ENCODE results near the gene CCDC107. TPM values are rescaled to one million over a fixed set of nuclear protein-coding genes. Genes with fewer than 3 reads are reported as not detected.

CCDC107 gene
- total and polyA plus RNA-seq, 2 of the 13 experiments (the other 11 are each of a cell fraction or from before 2014, with no cell fraction given) = 7.1 to 15.2 TPM

GRCh38 chr9:35646533-35647265 lies 11.4 kb upstream of the CCDC107 start (continued):
- TF ChIP-seq ZNF318 (CRISPR knock-in tag; IDR thresholded peaks at IDR 0.05) (no peak), TAF1 (CRISPR knock-in tag; IDR thresholded peaks at IDR 0.05) (peak; percentile 53), ARNT2 (CRISPR knock-in tag; IDR thresholded peaks at IDR 0.05; ENCODE audit: low read depth) (0 out of 2 replicates have a peak, but pooled peaks have one; percentile 33), ZNF691 (CRISPR knock-in tag; IDR thresholded peaks at IDR 0.05; ENCODE audit: borderline replicate concordance, low read depth) (peak; percentile 59; the same call in 1 of the 2 replicates), NCOA2 (CRISPR knock-in tag; IDR thresholded peaks at IDR 0.05) (no peak), MXI1 (IDR thresholded peaks at IDR 0.05; ENCODE audit: borderline replicate concordance, low read depth, low read length) (peak; percentile 67; the same call in 1 of the 3 replicates), ZFP36L2 (CRISPR knock-in tag; IDR thresholded peaks at IDR 0.05) (no peak), U2AF1 (optimal IDR thresholded peaks at IDR 0.05; ENCODE audit: low read depth, low read length) (no peak), ZFX (CRISPR knock-in tag; IDR thresholded peaks at IDR 0.05; ENCODE audit: low read depth) (peak; percentile 86), ZSCAN31 (CRISPR knock-in tag; IDR thresholded peaks at IDR 0.05; ENCODE audit: low read depth) (peak; percentile 44; the same call in 1 of the 2 replicates), KDM4B (CRISPR knock-in tag; IDR thresholded peaks at IDR 0.05) (no peak), MTA1 (CRISPR knock-in tag; IDR thresholded peaks at IDR 0.05; ENCODE audit: borderline replicate concordance) (no peak), BORCS8-MEF2B (CRISPR knock-in tag; IDR thresholded peaks at IDR 0.05) (no peak; the same call in 1 of the 2 replicates), FOXK1 (CRISPR knock-in tag; IDR thresholded peaks at IDR 0.05; ENCODE audit: borderline replicate concordance, low read depth) (peak; percentile 46; the same call in 1 of the 2 replicates), THAP9 (CRISPR knock-in tag; IDR thresholded peaks at IDR 0.05; ENCODE audit: borderline replicate concordance) (0 out of 2 replicates have a peak, but pooled peaks have one; percentile 48), GATAD2A (CRISPR knock-in tag; IDR thresholded peaks at IDR 0.05) (no peak)
